DMS153 treated with DMSO at 0.1 percent for 48 hours (cell line): Measurements from ENCODE around the gene KANK4.

Source experiments
- DNase-seq: peaks from one replicate; lab custom pipeline; 2025; ENCODE audit not compliant: unreplicated experiment; lab: John Stamatoyannopoulos, UW

KANK4 gene

DNA sequence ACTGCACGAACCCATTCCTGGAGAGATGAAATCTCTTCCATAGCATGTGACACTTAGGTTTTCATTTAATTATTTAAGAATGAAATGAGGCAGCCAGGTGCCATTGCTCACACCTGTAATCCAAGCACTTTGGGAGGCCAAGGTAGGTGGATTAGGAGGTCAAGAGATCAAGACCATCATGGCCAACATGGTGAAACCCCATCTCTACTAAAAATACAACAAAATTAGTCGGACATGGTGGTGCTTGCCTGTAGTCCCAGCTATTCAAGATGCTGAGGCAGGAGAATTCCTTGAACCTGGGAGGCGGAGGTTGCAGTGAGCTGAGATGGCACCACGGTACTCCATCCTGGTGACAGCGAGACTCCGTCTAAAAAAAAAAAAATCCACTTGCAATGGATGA is 106.8 kb downstream of the KANK4 start:
- DNase-seq, result no peak

DNA sequence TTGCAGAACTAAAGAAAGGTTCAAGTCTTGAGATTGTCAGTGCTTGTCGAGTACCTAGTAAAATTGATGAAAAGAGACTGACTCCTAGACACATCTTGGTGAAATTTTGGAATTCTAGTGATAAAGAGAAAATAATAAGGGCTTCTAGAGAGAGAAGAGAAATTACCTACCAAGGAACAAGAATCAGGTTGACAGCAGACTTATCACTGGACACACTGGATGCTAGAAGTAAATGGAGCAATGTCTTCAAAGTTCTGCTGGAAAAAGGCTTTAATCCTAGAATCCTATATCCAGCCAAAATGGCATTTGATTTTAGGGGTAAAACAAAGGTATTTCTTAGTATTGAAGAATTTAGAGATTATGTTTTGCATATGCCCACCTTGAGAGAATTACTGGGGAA is 108.3 kb downstream of the KANK4 start:
- DNase-seq, result no peak

GRCh38 chr1:62209931-62210595 is 109.2 kb downstream of the KANK4 start:
- no peak for DNase-seq

- DNase-seq, result no peak
These were observed 110.3 kb downstream of the KANK4 start for GRCh38 chr1:62208970-62209369.

DNA sequence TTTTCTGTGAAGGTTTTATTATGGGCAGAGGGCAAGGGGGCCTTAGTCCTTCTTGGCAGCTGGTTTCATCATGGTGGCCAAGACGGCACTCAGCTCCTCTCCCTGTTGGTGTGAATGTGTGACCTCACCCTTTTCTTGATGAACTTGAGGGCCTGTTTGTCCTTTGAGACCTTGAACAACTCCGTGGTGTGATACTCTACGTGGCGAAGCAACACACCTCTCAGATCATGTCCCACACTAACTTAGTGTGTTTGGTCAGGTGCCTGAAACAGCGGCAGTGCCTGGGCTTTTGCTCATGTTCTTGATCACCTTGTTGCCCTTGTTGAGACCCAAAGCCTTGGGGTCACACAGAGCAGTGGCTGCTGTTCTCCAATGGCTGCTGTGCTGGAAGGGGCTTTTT is 111.1 kb downstream of the KANK4 start:
- DNase-seq, result no peak

DNA sequence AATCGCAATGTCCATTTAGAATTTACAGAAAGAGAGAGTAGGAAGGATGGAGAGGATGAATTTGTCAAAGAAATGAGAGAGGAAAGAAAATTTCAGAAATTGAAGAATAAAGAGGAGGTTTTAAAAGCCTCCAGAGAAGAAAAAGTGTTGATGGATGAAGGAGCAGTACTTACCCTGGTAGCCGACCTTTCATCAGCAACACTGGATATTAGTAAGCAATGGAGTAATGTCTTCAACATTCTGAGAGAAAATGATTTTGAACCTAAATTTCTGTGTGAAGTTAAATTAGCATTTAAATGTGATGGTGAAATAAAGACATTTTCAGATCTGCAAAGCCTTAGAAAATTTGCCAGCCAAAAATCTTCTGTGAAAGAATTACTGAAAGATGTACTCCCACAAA is 112.0 kb downstream of the KANK4 start:
- no peak for DNase-seq

DNA sequence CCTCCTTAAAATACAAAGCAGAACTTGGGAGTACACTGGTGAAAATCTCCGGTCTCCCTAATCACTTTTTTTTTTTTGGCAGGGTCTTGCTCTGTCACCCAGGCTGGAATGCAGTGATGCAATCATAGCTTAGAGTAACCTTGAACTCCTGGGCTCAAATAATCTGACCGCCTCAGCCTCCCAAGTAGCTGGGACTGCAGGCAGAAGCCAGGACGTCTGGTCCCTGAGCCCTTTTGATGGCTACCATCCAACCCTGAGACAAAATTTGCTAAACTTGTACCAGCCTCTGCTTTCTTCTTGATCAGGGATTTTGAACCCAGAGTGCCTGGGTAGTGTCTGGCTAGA is 120.5 kb downstream of the KANK4 start:
- DNase-seq, result no peak

DNA sequence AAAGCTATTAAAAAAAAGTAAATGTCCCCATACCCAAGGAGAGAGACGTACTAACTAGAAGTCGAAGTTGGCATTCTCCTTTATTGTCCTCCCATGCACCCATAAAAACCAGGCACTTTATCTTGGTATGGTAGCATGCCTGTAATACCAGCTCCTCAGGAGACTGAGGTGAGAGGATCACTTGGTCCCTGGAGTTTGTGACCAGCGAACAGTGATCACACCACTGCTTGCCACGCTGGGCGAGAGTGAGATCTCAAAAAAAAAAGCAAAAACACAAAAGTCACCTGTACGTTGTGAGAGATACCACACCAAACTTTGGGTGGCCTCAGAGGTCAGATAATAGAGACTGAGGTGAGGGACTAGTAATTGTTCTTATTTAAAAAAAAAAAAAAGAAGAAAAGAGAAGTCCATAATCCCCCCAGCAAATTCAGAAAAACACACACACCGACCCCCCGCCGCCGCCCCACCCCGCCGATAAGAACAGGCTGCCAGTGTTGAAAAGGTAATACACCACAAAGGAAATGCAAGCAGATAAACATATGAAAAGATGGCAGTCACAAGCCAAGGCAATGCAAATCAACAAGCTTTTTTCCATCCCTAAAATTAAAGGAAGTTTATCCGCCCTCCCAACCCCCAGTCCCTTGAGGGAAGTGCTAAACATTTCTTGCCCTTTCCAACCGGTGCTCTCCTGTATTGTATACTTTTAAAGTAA is 121.0 kb downstream of the KANK4 start:
- no peak for DNase-seq

GRCh38 chr1:62196086-62196690 is 123.0 kb downstream of the KANK4 start:
- DNase-seq, result no peak

- DNase-seq, result no peak
These were observed 124.3 kb downstream of the KANK4 start, which contains the start of gene L1TD1 for GRCh38 chr1:62194651-62195544. Gene L1TD1 (plus strand): TSS chr1:62194849. CDS start chr1:62206629, 11,780 bp downstream.

GRCh38 chr1:62188111-62188510 is 131.1 kb downstream of the KANK4 start:
- no peak for DNase-seq

- DNase-seq, result no peak
These were observed 131.7 kb downstream of the KANK4 start for GRCh38 chr1:62187548-62187947.
